ENCODE data around the gene SLC66A1.

The SLC66A1 gene

DNA sequence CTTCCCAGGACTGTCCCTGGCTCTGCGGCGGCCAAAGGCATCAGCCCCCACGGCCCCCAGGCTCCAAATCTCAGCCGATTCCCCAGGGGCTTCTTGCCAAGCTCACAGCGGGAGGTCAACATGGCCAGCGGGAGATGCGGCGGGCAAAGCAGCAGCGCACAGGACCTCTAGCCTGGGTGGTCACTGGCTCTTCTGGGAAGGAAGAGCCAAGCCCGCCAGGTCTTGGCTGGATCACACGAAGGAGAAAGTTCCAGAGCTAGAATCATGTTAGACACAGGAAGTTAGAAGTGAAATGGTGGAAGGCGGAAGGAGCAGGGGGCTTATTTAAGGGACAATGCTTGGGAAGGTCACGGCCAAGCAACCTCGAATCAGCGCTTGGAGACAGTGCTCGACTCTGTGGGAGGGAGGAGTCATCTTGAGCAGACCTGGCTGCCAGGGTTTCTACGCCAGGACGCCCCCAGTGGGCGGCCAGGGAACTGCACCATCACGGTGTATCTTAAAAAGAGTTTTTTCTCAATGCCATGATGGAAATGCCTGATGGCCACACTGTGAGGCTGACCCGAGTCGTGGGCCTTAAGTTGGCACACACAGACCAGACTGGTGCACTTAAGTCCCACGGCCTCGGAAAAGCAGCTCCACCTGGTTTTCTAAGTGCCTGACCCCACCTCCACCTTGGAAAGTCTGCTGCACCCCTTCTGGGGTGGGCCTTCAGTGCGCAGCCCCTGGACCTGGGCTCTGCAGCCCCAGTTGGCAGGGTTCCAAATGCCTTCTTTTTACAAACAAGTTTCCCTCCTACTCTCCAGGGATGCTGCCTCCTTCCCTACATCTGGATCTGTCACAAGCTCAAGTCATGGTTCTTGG lies 29.3 kb downstream of the SLC66A1 start:
- Mint-ChIP-seq H3K27me3 (no peaks in the 10 kb centered on the region), H3K4me3 (no peak overlapping the region), H3K4me1 (ENCODE audit: low read depth) (peaks cover 15% of the 10 kb centered on the region), H3K9me3 (ENCODE audit: low read depth) (no peaks in the 10 kb centered on the region), H3K36me3 (no peaks in the 10 kb centered on the region), H3K27ac (peak overlapping the region; percentile 29)

- H3K4me1 Mint-ChIP-seq (ENCODE audit: low read depth) = peaks cover 8% of the 10 kb centered on the region
- H3K9me3 Mint-ChIP-seq (ENCODE audit: low read depth) = no peaks in the 10 kb centered on the region
- no peaks in the 10 kb centered on the region for H3K27me3 Mint-ChIP-seq
- no peaks in the 10 kb centered on the region for H3K36me3 Mint-ChIP-seq
- H3K27ac Mint-ChIP-seq = no peak overlapping the region
- no peak overlapping the region for H3K4me3 Mint-ChIP-seq
Measured at GRCh38 chr1:19342062-19342750, 30.1 kb downstream of the SLC66A1 start.

DNA sequence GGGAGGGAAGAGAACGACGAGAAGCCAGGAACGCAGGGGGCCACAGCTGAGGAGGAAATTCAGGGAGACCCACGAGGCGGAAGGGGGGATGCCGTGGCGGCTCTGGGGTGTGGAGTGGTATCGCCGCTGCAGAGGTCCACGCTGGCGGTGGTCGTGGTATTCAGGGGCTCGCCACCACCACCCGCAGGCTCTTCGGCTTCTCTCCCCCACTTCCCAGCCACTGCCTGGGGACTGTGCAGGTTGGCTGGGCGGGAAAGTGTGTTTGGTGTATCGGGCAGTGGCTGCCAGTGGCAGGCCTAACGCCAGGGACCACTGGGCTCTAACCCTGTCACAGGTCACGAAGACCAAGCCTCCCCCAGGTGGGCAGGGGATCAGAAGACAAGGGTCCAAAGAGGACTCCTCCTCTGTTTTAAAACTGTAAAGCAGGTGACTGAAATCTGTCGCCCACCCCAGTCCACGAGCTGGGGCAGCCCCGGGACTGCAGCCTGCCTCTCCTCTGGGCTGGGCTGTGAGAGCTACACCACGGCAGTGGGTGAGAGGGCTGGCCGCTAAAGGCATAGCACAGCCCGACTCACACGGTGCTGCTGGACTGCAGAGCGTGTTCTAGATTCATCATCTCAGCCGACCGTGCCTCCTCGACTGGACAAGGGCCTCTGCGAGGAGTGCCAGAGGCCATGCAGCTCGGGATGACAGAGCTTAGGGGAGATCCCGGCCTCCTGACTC lies 30.9 kb downstream of the SLC66A1 start:
- no peak overlapping the region for H3K4me3 Mint-ChIP-seq
- peaks cover 4% of the 10 kb centered on the region for H3K4me1 Mint-ChIP-seq (ENCODE audit: low read depth)
- no peaks in the 10 kb centered on the region for H3K36me3 Mint-ChIP-seq
- no peaks in the 10 kb centered on the region for H3K9me3 Mint-ChIP-seq (ENCODE audit: low read depth)
- no peak overlapping the region for H3K27ac Mint-ChIP-seq
- no peaks in the 10 kb centered on the region for H3K27me3 Mint-ChIP-seq

GRCh38 chr1:19343617-19344350 lies 31.7 kb downstream of the SLC66A1 start:
- no peak overlapping the region for H3K27ac Mint-ChIP-seq
- H3K4me1 Mint-ChIP-seq (ENCODE audit: low read depth) = peaks cover 4% of the 10 kb centered on the region
- H3K36me3 Mint-ChIP-seq = no peaks in the 10 kb centered on the region
- no peaks in the 10 kb centered on the region for H3K9me3 Mint-ChIP-seq (ENCODE audit: low read depth)
- no peak overlapping the region for H3K4me3 Mint-ChIP-seq
- no peaks in the 10 kb centered on the region for H3K27me3 Mint-ChIP-seq

GRCh38 chr1:19344372-19344810 lies 32.3 kb downstream of the SLC66A1 start:
- Mint-ChIP-seq H3K4me1 (ENCODE audit: low read depth) (peaks cover 4% of the 10 kb centered on the region), H3K4me3 (no peak overlapping the region), H3K36me3 (no peaks in the 10 kb centered on the region), H3K9me3 (ENCODE audit: low read depth) (no peaks in the 10 kb centered on the region), H3K27me3 (no peaks in the 10 kb centered on the region), H3K27ac (peak overlapping the region; percentile 10)

- Mint-ChIP-seq H3K27ac (peak overlapping the region; percentile 10), H3K27me3 (no peaks in the 10 kb centered on the region), H3K9me3 (ENCODE audit: low read depth) (no peaks in the 10 kb centered on the region), H3K4me3 (no peak overlapping the region), H3K36me3 (no peaks in the 10 kb centered on the region), H3K4me1 (ENCODE audit: low read depth) (peaks cover 4% of the 10 kb centered on the region)
Measured at GRCh38 chr1:19344831-19345230, 32.7 kb downstream of the SLC66A1 start.

GRCh38 chr1:19345391-19345790 lies 33.3 kb downstream of the SLC66A1 start:
- Mint-ChIP-seq H3K36me3 (no peaks in the 10 kb centered on the region), H3K4me3 (no peak overlapping the region), H3K27me3 (no peaks in the 10 kb centered on the region), H3K27ac (no peak overlapping the region), H3K9me3 (ENCODE audit: low read depth) (no peaks in the 10 kb centered on the region), H3K4me1 (ENCODE audit: low read depth) (peaks cover 4% of the 10 kb centered on the region)

GRCh38 chr1:19346026-19346425 lies 33.9 kb downstream of the SLC66A1 start:
- Mint-ChIP-seq H3K4me1 (ENCODE audit: low read depth) (peaks cover 4% of the 10 kb centered on the region), H3K4me3 (no peak overlapping the region), H3K27ac (no peak overlapping the region), H3K27me3 (no peaks in the 10 kb centered on the region), H3K36me3 (no peaks in the 10 kb centered on the region), H3K9me3 (ENCODE audit: low read depth) (no peaks in the 10 kb centered on the region)

GRCh38 chr1:19347533-19348172 lies 35.5 kb downstream of the SLC66A1 start:
- no peaks in the 10 kb centered on the region for H3K4me1 Mint-ChIP-seq (ENCODE audit: low read depth)
- no peaks in the 10 kb centered on the region for H3K9me3 Mint-ChIP-seq (ENCODE audit: low read depth)
- H3K27me3 Mint-ChIP-seq = no peaks in the 10 kb centered on the region
- no peaks in the 10 kb centered on the region for H3K36me3 Mint-ChIP-seq
- H3K27ac Mint-ChIP-seq = no peak overlapping the region
- H3K4me3 Mint-ChIP-seq = no peak overlapping the region

GRCh38 chr1:19348441-19349198 lies 36.5 kb downstream of the SLC66A1 start:
- Mint-ChIP-seq H3K9me3 (ENCODE audit: low read depth) (no peaks in the 10 kb centered on the region), H3K4me1 (ENCODE audit: low read depth) (no peaks in the 10 kb centered on the region), H3K4me3 (no peak overlapping the region), H3K36me3 (no peaks in the 10 kb centered on the region), H3K27ac (peak overlapping the region; percentile 34), H3K27me3 (no peaks in the 10 kb centered on the region)

DNA sequence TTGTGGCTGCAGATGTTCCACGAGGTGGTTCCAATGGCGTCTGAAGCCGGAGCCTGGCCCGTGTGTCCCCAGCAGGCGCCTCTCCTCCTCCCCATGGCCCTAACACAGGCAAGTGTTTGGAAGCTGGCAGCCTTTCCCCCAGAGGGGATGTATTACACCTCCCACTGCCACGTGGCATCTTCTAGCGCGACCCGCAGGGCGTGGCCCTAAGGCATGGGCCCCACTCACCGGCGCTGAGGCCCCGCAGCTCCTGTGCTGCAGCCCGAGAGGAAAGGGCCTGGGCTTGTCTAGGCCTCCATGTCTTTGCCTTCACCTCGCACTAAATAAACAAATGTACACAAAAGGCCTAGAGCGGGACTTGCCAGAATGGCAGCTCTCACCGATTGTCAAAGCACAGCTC lies 37.9 kb downstream of the SLC66A1 start:
- Mint-ChIP-seq H3K4me3 (no peak overlapping the region), H3K36me3 (no peaks in the 10 kb centered on the region), H3K27ac (peak overlapping the region; percentile 50), H3K9me3 (ENCODE audit: low read depth) (no peaks in the 10 kb centered on the region), H3K27me3 (no peaks in the 10 kb centered on the region), H3K4me1 (ENCODE audit: low read depth) (no peaks in the 10 kb centered on the region)

GRCh38 chr1:19350566-19350965 lies 38.4 kb downstream of the SLC66A1 start:
- H3K9me3 Mint-ChIP-seq (ENCODE audit: low read depth) = no peaks in the 10 kb centered on the region
- no peaks in the 10 kb centered on the region for H3K36me3 Mint-ChIP-seq
- H3K4me3 Mint-ChIP-seq = no peak overlapping the region
- no peak overlapping the region for H3K27ac Mint-ChIP-seq
- H3K4me1 Mint-ChIP-seq (ENCODE audit: low read depth) = no peaks in the 10 kb centered on the region
- no peaks in the 10 kb centered on the region for H3K27me3 Mint-ChIP-seq

- no peak overlapping the region for H3K4me3 Mint-ChIP-seq
- no peaks in the 10 kb centered on the region for H3K9me3 Mint-ChIP-seq (ENCODE audit: low read depth)
- no peaks in the 10 kb centered on the region for H3K4me1 Mint-ChIP-seq (ENCODE audit: low read depth)
- no peaks in the 10 kb centered on the region for H3K27me3 Mint-ChIP-seq
- H3K36me3 Mint-ChIP-seq = no peaks in the 10 kb centered on the region
- H3K27ac Mint-ChIP-seq = peak overlapping the region; percentile 58
Measured at GRCh38 chr1:19351873-19352272, 39.7 kb downstream of the SLC66A1 start.

DNA sequence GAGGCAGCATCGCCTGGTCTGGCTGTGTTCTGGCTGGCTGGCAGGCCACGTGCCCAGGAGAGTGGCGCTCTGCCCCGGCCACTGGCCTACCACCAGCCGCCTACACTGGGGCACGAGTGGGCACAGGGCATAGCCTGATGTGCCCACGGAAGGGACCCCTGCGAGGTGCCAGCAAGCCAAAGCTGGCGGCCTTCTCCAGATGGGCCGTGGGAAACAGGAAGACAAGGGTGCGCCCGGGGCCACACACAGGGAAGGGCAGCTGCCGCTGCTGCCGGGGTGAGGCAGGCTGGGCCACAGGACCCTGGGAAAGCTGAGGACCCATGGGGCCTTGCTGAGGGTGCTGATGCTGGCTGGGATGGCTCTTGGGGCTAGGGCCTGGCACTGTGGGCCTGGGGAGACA lies 40.7 kb downstream of the SLC66A1 start:
- Mint-ChIP-seq H3K9me3 (ENCODE audit: low read depth) (no peaks in the 10 kb centered on the region), H3K4me3 (no peak overlapping the region), H3K27ac (no peak overlapping the region), H3K4me1 (ENCODE audit: low read depth) (no peaks in the 10 kb centered on the region), H3K36me3 (no peaks in the 10 kb centered on the region), H3K27me3 (no peaks in the 10 kb centered on the region)

Measured in activated naive CD8-positive, alpha-beta T cell (primary cell).